IPS-NIHi7 (cell line): Measurements from ENCODE around the gene TAS2R30.
"Not testable (repeated sequence)": the region's sequence is repeated elsewhere in the genome, so short reads cannot be mapped to it uniquely, and the experiment has no call there.

ENCODE experiments used
- DNase-seq: peaks from one replicate; pipeline ENCODE4 v3.0.0; 2012; ENCODE audit warnings: mixed read lengths; ENCODE audit errors: extremely low spot score

TAS2R30 gene

GRCh38 chr12:11130382-11130781, 4.1 kb downstream of the TAS2R30 start:
- DNase-seq, result no peak

GRCh38 chr12:11114130-11114529, 20.3 kb downstream of the TAS2R30 start:
- DNase-seq, result not testable (repeated sequence)

- not testable (repeated sequence) for DNase-seq
Measured at GRCh38 chr12:11111213-11111612, 23.2 kb downstream of the TAS2R30 start.

GRCh38 chr12:11108862-11109261, 25.6 kb downstream of the TAS2R30 start:
- no peak for DNase-seq

GRCh38 chr12:11107719-11108118, 26.7 kb downstream of the TAS2R30 start:
- DNase-seq, result no peak

- no peak for DNase-seq
Measured at GRCh38 chr12:11106288-11106687, 28.2 kb downstream of the TAS2R30 start.

- no peak for DNase-seq
Measured at GRCh38 chr12:11105546-11105945, 28.9 kb downstream of the TAS2R30 start.

GRCh38 chr12:11094910-11095309, 39.5 kb downstream of the TAS2R30 start:
- not testable (repeated sequence) for DNase-seq

- DNase-seq, result no peak
Measured at GRCh38 chr12:11092128-11092527, 42.3 kb downstream of the TAS2R30 start, which contains the start of gene TAS2R43. TSS of gene TAS2R43 (minus strand) at chr12:11092313. CDS start at chr12:11092229, 84 bp downstream.

GRCh38 chr12:11089246-11089645, 45.2 kb downstream of the TAS2R30 start:
- no peak for DNase-seq

GRCh38 chr12:11085419-11085818, 49.0 kb downstream of the TAS2R30 start:
- no peak for DNase-seq
